ENCODE data around the gene PDE8A.

The PDE8A gene

GRCh38 chr15:85118173-85118572 is 136.5 kb downstream of the PDE8A start:
- Mint-ChIP-seq H3K36me3 (ENCODE audit: low read depth) (peaks cover 84% of the 10 kb centered on the region), H3K4me3 (no peak overlapping the region), H3K9me3 (no peaks in the 10 kb centered on the region), H3K27ac (no peak overlapping the region), H3K4me1 (ENCODE audit: low read depth) (no peaks in the 10 kb centered on the region), H3K27me3 (no peaks in the 10 kb centered on the region)
- intact Hi-C loops (cut with micrococcal nuclease) = no loop called here

GRCh38 chr15:85118581-85118980 is 136.9 kb downstream of the PDE8A start:
- no peaks in the 10 kb centered on the region for H3K27me3 Mint-ChIP-seq
- peaks cover 84% of the 10 kb centered on the region for H3K36me3 Mint-ChIP-seq (ENCODE audit: low read depth)
- H3K27ac Mint-ChIP-seq = no peak overlapping the region
- no peak overlapping the region for H3K4me3 Mint-ChIP-seq
- no peaks in the 10 kb centered on the region for H3K4me1 Mint-ChIP-seq (ENCODE audit: low read depth)
- H3K9me3 Mint-ChIP-seq = no peaks in the 10 kb centered on the region
- intact Hi-C loops (cut with micrococcal nuclease) = no loop called here

- H3K36me3 Mint-ChIP-seq (ENCODE audit: low read depth) = peaks cover 84% of the 10 kb centered on the region
Observed at GRCh38 chr15:85120351-85121113, 138.9 kb downstream of the PDE8A start.

GRCh38 chr15:85124173-85124572 is 142.5 kb downstream of the PDE8A start:
- H3K36me3 Mint-ChIP-seq (ENCODE audit: low read depth) = peaks cover 83% of the 10 kb centered on the region
- H3K27ac Mint-ChIP-seq = no peak overlapping the region
- no peaks in the 10 kb centered on the region for H3K27me3 Mint-ChIP-seq
- H3K4me3 Mint-ChIP-seq = no peak overlapping the region
- H3K9me3 Mint-ChIP-seq = no peaks in the 10 kb centered on the region
- intact Hi-C loops (cut with micrococcal nuclease) = no loop called here
- H3K4me1 Mint-ChIP-seq (ENCODE audit: low read depth) = no peaks in the 10 kb centered on the region

More at GRCh38 chr15:85120351-85121113, 138.9 kb downstream of the PDE8A start:
- intact Hi-C loops (cut with micrococcal nuclease) = no loop called here
- Mint-ChIP-seq H3K4me1 (ENCODE audit: low read depth) (no peaks in the 10 kb centered on the region), H3K27me3 (no peaks in the 10 kb centered on the region), H3K27ac (no peak overlapping the region), H3K9me3 (no peaks in the 10 kb centered on the region), H3K4me3 (no peak overlapping the region)

- H3K4me1 Mint-ChIP-seq (ENCODE audit: low read depth) = no peaks in the 10 kb centered on the region
- peaks cover 93% of the 10 kb centered on the region for H3K36me3 Mint-ChIP-seq (ENCODE audit: low read depth)
- no peak overlapping the region for H3K4me3 Mint-ChIP-seq
- no peaks in the 10 kb centered on the region for H3K27me3 Mint-ChIP-seq
- intact Hi-C loops (cut with micrococcal nuclease) = no loop called here
- no peak overlapping the region for H3K27ac Mint-ChIP-seq
- H3K9me3 Mint-ChIP-seq = no peaks in the 10 kb centered on the region
Observed at GRCh38 chr15:85125056-85125661, 143.5 kb downstream of the PDE8A start.

- H3K27me3 Mint-ChIP-seq = no peaks in the 10 kb centered on the region
Observed at GRCh38 chr15:85128621-85129020, 147.0 kb downstream of the PDE8A start.

GRCh38 chr15:85129881-85130280 is 148.2 kb downstream of the PDE8A start:
- H3K27ac Mint-ChIP-seq = no peak overlapping the region
- H3K9me3 Mint-ChIP-seq = peaks cover 22% of the 10 kb centered on the region
- peaks cover 96% of the 10 kb centered on the region for H3K36me3 Mint-ChIP-seq (ENCODE audit: low read depth)
- intact Hi-C loops (cut with micrococcal nuclease) = no loop called here
- no peaks in the 10 kb centered on the region for H3K4me1 Mint-ChIP-seq (ENCODE audit: low read depth)
- no peaks in the 10 kb centered on the region for H3K27me3 Mint-ChIP-seq
- no peak overlapping the region for H3K4me3 Mint-ChIP-seq

More at GRCh38 chr15:85128621-85129020, 147.0 kb downstream of the PDE8A start:
- peaks cover 22% of the 10 kb centered on the region for H3K9me3 Mint-ChIP-seq
- no peak overlapping the region for H3K27ac Mint-ChIP-seq
- no peaks in the 10 kb centered on the region for H3K4me1 Mint-ChIP-seq (ENCODE audit: low read depth)
- H3K36me3 Mint-ChIP-seq (ENCODE audit: low read depth) = peaks cover 96% of the 10 kb centered on the region
- intact Hi-C loops (cut with micrococcal nuclease) = no loop called here
- no peak overlapping the region for H3K4me3 Mint-ChIP-seq

GRCh38 chr15:85131915-85132314 is 150.3 kb downstream of the PDE8A start:
- no peak overlapping the region for H3K27ac Mint-ChIP-seq
- H3K4me3 Mint-ChIP-seq = no peak overlapping the region
- H3K4me1 Mint-ChIP-seq (ENCODE audit: low read depth) = no peaks in the 10 kb centered on the region
- no peaks in the 10 kb centered on the region for H3K27me3 Mint-ChIP-seq
- H3K36me3 Mint-ChIP-seq (ENCODE audit: low read depth) = peaks cover 96% of the 10 kb centered on the region
- intact Hi-C loops (cut with micrococcal nuclease) = no loop called here
- H3K9me3 Mint-ChIP-seq = peaks cover 22% of the 10 kb centered on the region

GRCh38 chr15:85133709-85134108 is 152.1 kb downstream of the PDE8A start:
- Mint-ChIP-seq H3K27ac (no peak overlapping the region), H3K9me3 (peaks cover 22% of the 10 kb centered on the region), H3K27me3 (no peaks in the 10 kb centered on the region), H3K4me1 (ENCODE audit: low read depth) (no peaks in the 10 kb centered on the region), H3K36me3 (ENCODE audit: low read depth) (peaks cover 94% of the 10 kb centered on the region), H3K4me3 (no peak overlapping the region)
- intact Hi-C loops (cut with micrococcal nuclease) = no loop called here

GRCh38 chr15:85137489-85138168 is 156.0 kb downstream of the PDE8A start:
- no peak overlapping the region for H3K4me3 Mint-ChIP-seq
- no peaks in the 10 kb centered on the region for H3K4me1 Mint-ChIP-seq (ENCODE audit: low read depth)
- peaks cover under 1% of the 10 kb centered on the region for H3K9me3 Mint-ChIP-seq
- intact Hi-C loops (cut with micrococcal nuclease) = no loop called here
- H3K27ac Mint-ChIP-seq = no peak overlapping the region
- no peaks in the 10 kb centered on the region for H3K27me3 Mint-ChIP-seq
- H3K36me3 Mint-ChIP-seq (ENCODE audit: low read depth) = peaks cover 77% of the 10 kb centered on the region

- Mint-ChIP-seq H3K27me3 (no peaks in the 10 kb centered on the region), H3K27ac (no peak overlapping the region)
- intact Hi-C loops (cut with micrococcal nuclease) = no loop called here
Observed at GRCh38 chr15:85139391-85139790, 157.7 kb downstream of the PDE8A start.

GRCh38 chr15:85141726-85142125 is 160.1 kb downstream of the PDE8A start:
- no peak overlapping the region for H3K27ac Mint-ChIP-seq
- intact Hi-C loops (cut with micrococcal nuclease) = no loop called here

More at GRCh38 chr15:85139391-85139790, 157.7 kb downstream of the PDE8A start:
- peaks cover 60% of the 10 kb centered on the region for H3K36me3 Mint-ChIP-seq (ENCODE audit: low read depth)
- no peaks in the 10 kb centered on the region for H3K9me3 Mint-ChIP-seq
- no peaks in the 10 kb centered on the region for H3K4me1 Mint-ChIP-seq (ENCODE audit: low read depth)
- no peak overlapping the region for H3K4me3 Mint-ChIP-seq

GRCh38 chr15:85142312-85142711 is 160.7 kb downstream of the PDE8A start:
- H3K9me3 Mint-ChIP-seq = no peaks in the 10 kb centered on the region
- H3K27ac Mint-ChIP-seq = no peak overlapping the region
- peaks cover 30% of the 10 kb centered on the region for H3K36me3 Mint-ChIP-seq (ENCODE audit: low read depth)
- H3K4me3 Mint-ChIP-seq = no peak overlapping the region
- intact Hi-C loops (cut with micrococcal nuclease) = no loop called here
- no peaks in the 10 kb centered on the region for H3K27me3 Mint-ChIP-seq
- H3K4me1 Mint-ChIP-seq (ENCODE audit: low read depth) = no peaks in the 10 kb centered on the region

More at GRCh38 chr15:85141726-85142125, 160.1 kb downstream of the PDE8A start:
- Mint-ChIP-seq H3K27me3 (no peaks in the 10 kb centered on the region), H3K4me1 (ENCODE audit: low read depth) (no peaks in the 10 kb centered on the region), H3K36me3 (ENCODE audit: low read depth) (peaks cover 36% of the 10 kb centered on the region), H3K9me3 (no peaks in the 10 kb centered on the region), H3K4me3 (no peak overlapping the region)

GRCh38 chr15:85149465-85150129 is 167.9 kb downstream of the PDE8A start:
- intact Hi-C loops (cut with micrococcal nuclease) = no loop called here
- H3K27ac Mint-ChIP-seq = no peak overlapping the region
- H3K4me3 Mint-ChIP-seq = no peak overlapping the region
- H3K4me1 Mint-ChIP-seq (ENCODE audit: low read depth) = no peaks in the 10 kb centered on the region
- H3K27me3 Mint-ChIP-seq = peaks cover 3% of the 10 kb centered on the region
- no peaks in the 10 kb centered on the region for H3K36me3 Mint-ChIP-seq (ENCODE audit: low read depth)
- H3K9me3 Mint-ChIP-seq = peaks cover 12% of the 10 kb centered on the region

Data from dendritic cell treated with granulocyte-macrophage colony-stimulating factor and Interleukin-4, amounts not matched to agents 40 ng/mL and 50 ng/mL, for 4 days (primary cell).